ENCODE measurements around the gene KIF1A.
"Not testable (repeated sequence)": the region's sequence is repeated elsewhere in the genome, so short reads cannot be mapped to it uniquely, and the experiment has no call there.

KIF1A gene

GRCh38 chr2:240692583-240693561, 127.1 kb downstream of the KIF1A start:
- DNase-seq, result not testable (repeated sequence)

GRCh38 chr2:240691631-240692420, 128.2 kb downstream of the KIF1A start, which contains the start of gene AQP12A:
TSS of gene AQP12A (plus strand) at chr2:240691866. CDS start at chr2:240691914, 48 bp downstream.
- DNase-seq, result not testable (repeated sequence)

- DNase-seq, result not testable (repeated sequence)
Observed at GRCh38 chr2:240691075-240691427, 129.0 kb downstream of the KIF1A start.

- not testable (repeated sequence) for DNase-seq
Observed at GRCh38 chr2:240690421-240691074, 129.5 kb downstream of the KIF1A start.

GRCh38 chr2:240689975-240690374, 130.0 kb downstream of the KIF1A start:
- no peak for DNase-seq

GRCh38 chr2:240688553-240688919, 131.5 kb downstream of the KIF1A start:
- DNase-seq, result no peak

- no peak for DNase-seq
Observed at GRCh38 chr2:240687741-240688552, 132.1 kb downstream of the KIF1A start.

- DNase-seq, result no peak
Observed at GRCh38 chr2:240687045-240687740, 132.8 kb downstream of the KIF1A start.

GRCh38 chr2:240686460-240686859, 133.6 kb downstream of the KIF1A start:
- DNase-seq, result no peak

GRCh38 chr2:240685771-240686371, 134.1 kb downstream of the KIF1A start:
- DNase-seq, result no peak

- not testable (repeated sequence) for DNase-seq
Observed at GRCh38 chr2:240683980-240684728, 135.9 kb downstream of the KIF1A start.

GRCh38 chr2:240683329-240683979, 136.6 kb downstream of the KIF1A start:
- not testable (repeated sequence) for DNase-seq

- not testable (repeated sequence) for DNase-seq
Observed at GRCh38 chr2:240682431-240683224, 137.4 kb downstream of the KIF1A start, which contains the start of gene AQP12B. TSS of gene AQP12B (minus strand) at chr2:240682885. CDS start at chr2:240682837, 48 bp downstream.

GRCh38 chr2:240680185-240680584, 139.8 kb downstream of the KIF1A start:
- not testable (repeated sequence) for DNase-seq

- DNase-seq, result not testable (repeated sequence)
Observed at GRCh38 chr2:240678909-240679308, 141.1 kb downstream of the KIF1A start.

- not testable (repeated sequence) for DNase-seq
Observed at GRCh38 chr2:240678043-240678442, 142.0 kb downstream of the KIF1A start.

- DNase-seq, result not testable (repeated sequence)
Observed at GRCh38 chr2:240675345-240675744, 144.7 kb downstream of the KIF1A start.

- DNase-seq, result not testable (repeated sequence)
Observed at GRCh38 chr2:240674461-240675184, 145.4 kb downstream of the KIF1A start.

Data from stimulated activated naive CD4-positive, alpha-beta T cell treated with Interleukin-2 at 50 U/mL for 16 hours (primary cell).